HG02678 (cell line): ENCODE data around the gene SHISA3.
"Not testable (repeated sequence)": the region's sequence is repeated elsewhere in the genome, so short reads cannot be mapped to it uniquely, and the experiment has no call there.

Experiments used
- ATAC-seq: cut with Tn5 transposase; IDR thresholded peaks from one replicate; pipeline ENCODE4 v1.9.1; 2021; ENCODE audit warnings: mild to moderate bottlenecking, moderate library complexity; ENCODE audit not compliant: unreplicated experiment

The SHISA3 gene

DNA sequence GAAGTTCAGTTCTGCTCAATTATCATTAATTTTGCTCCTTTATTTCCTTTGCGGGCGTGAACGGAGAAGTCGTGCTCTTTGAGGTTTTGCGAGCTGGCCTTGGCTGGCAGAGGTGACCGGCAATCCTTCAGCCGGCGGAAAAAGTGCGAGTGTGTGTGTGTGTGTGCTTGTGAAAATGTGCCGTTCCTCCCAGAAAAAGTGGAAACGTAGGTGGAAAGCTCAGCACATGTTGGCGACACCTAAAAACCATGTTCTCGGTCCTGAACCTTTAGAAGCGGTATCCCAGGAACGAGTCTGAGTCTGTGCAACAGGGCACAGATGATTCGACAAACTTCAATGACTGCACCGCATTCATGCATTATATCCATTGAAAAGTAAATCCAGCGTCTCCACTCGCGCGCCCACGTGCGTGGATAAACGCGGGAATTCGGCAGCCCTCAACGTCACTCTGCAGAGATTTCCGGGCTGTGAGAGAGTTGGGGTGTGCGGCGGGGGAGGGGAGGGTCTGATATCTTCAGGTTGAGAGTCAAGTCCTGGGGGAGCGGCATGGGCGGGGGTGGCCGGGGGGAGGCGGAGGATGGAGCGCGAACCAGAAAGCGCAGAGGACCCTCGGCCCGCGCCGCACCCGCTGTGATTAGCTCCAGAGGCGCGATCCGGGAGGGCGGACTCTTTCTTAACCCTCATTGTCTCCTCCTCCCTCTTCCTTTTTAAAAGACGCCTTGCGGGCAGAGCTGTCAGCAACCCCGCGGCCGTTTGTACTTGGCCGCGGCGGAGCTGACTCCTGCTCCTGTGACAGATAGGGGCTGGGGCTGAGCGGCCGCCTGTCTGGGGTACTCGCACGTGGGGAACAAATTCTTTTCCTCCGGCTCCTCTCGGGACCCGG is at the start of gene SHISA3:
SHISA3 (plus strand) TSS at position 737 of the 883 bp plus-strand sequence. CDS start 569 bp downstream, outside the sequence.
- peak; percentile 38 for ATAC-seq

DNA sequence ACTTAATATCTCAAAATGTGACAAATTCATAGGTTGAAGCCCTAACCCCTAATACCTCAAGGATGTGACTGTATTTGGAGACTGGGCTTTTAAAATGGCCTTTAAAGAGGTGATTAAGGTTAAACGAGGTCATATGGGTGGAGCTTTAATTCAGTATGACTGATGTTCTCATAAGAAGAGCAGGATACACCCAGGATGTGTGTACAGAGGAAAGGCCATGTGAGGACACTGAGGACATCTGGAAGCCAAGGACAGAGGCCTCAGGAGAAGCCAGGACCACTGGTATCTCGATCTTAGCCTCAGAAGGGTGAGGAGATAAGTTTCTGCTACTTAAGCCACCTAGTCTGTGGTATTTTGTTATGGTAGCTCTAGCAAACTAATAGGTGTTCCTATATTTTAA is 49.0 kb upstream of the SHISA3 start:
- ATAC-seq, result no peak

DNA sequence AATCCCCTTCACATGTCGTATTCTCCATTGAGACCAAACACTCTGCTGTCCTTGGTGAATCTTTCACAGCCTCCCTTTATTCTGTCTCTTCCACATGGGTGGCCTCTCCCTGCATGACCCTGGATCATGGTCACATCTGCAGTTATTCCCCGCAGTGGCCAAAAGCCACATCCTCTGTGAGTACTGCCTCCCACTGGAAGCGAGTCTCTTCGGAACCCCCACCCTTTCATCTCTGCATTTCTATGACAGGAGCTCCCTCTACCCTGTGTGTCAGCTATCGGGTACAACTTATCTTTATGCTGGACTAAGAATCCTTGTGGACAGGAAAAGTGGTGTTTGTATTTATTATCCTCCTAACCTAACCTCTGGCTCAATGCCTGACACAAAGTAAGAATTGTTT is 48.6 kb upstream of the SHISA3 start:
- ATAC-seq, result no peak

DNA sequence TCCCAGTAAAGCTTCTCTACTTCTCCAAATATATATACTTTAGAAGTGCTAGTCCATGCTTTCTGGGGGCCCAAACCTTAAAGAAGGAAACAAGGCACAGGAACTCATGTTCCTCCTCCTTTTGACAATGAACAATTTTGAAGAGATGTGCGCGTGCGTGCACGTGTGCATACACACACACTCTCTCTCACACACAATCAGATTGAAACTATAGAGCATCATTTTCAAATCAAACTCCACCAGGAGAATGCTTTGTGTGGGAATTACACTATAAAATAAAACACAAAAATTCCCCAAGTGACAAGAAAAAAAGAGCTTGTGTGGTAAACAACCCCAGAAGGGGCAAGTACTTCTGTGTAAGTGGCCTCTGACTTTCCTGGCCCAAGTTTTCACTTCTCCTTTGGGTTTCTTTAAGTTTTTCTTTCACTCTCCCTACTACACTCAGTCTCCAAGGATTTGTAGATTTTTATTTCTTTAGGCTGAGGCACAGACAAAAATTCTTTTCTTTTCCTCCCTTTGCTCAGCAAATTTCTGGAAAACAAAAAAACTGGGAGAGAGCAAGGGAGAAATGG is 46.6 kb upstream of the SHISA3 start:
- no peak for ATAC-seq

DNA sequence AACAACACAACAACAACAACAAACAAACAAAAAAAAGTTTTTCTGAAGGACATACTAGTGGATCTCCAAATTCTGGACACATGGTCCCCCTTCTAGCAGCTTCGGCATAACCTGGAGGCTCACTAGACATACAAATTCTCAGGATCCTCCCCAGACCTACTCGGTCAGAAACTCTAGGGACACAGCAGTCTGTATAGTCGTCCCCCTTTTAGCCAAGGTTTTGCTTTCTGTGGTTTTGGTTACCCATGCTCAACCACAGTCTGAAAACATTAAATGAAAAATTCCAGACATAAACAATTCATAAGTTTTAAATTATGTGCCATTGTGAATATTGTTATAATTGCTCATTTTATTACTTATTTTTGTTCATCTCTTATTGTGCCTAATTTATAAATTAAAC is 45.2 kb upstream of the SHISA3 start:
- no peak for ATAC-seq

DNA sequence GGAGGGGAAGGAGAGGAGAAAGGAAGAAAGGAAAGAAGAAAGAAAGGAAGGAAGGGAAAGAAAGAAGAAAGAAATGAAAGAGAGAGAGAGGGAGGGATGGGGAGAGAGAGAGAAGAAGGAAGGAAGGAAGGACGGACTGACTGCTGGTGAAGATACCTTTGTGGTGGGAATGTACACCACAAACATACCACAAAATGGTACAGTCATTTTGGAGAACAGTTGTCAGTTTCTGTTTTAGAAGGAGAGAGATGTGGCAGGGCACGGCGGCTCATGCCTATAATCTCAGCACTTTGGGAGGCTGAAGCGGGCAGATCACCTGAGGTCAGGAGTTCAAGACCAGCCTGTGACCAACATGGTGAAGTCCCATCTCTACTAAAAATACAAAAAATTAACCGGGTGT is 40.0 kb upstream of the SHISA3 start:
- no peak for ATAC-seq

DNA sequence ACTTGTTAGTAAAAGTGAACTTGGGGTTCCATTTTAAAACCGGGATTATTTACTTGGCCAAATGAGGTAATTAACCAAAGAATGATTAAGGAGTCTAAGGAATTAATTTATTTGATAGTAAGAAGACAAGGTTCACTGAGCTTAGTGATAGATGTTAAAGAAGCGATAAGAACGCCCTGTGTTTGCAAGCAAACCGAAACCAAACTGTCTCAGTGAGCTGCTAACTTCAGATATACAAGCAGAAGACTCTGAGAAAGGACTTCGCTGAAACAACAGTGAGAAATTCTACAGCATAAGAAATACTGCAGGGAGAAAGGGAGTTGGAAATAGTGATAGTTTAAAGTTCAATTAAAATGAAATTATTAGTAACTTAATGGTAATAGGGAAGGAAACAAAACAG is 37.6 kb upstream of the SHISA3 start:
- no peak for ATAC-seq

DNA sequence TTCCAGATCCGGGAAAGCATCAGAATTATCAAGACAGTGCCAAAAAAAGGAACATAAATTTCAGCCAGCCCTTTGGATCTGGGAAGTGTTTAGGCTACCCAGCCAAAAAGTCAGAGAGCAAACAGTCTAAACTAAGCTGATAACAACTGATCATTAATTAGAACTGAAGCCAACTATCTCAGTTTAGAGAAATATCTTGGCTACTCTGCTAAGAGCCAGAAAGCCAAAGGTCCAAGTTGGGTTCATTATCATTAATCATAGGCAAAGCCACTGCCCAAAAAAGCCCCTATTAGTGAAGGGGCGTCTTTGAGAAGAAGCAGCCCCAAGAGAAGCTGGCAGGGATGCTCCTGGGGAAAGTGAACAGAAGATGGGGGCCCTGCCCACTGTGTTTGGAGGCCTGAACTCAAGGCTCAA is 37.0 kb upstream of the SHISA3 start:
- ATAC-seq, result no peak

DNA sequence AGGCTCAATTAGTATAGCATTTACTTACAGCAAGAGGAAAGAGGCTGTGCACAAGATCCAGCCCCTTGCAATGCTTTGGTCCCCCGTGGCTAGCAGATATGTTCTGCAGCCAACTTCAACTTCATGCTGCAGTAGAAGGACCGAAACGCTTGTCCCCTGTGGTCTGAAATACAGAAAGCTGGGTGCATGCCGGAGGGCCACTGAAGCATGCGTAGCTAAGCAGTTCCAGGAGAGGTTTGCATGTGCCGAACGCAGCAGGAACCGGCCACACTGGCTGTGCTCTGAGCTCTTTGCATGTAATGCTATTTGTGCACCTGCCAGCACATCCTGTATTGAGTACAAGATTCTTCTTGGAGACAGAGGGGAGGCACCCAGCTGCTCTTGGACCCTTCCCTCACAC is 35.8 kb upstream of the SHISA3 start:
- no peak for ATAC-seq

DNA sequence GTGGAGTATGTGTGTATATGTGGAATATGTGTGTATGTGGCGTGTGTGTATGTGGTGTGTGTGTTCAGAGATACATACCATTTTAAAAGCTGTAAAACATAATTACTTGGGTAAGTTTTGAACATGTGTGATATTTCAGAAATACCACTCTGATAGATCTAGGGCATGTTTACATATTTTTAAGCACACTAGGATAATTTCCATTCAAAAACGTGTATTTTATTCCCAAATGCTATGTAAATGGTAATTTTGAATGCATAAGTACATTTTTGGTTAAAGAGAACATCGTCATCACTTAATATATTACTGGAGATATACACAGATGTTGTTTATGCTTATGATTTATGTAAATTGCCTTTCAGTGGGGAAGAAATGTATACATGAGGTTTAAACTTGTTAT is 34.7 kb upstream of the SHISA3 start:
- ATAC-seq, result no peak

DNA sequence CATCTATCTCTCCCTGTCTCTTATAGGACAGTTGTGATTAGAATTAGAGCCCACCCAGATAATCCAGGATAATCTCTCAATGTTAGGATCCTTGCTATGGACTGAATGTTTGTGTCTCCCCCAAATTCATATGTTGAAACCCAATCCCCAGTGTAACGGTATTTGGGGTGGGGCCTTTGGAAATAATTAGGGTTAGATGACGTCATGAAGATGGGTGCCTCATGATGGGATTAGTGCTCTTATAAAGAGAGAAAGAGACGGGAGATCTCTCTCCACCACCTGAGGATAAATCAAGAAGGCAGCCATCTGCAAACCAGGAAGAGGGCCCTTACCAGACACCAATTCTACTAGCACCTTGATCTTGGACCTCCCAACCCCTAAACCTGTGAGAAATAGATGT is 33.7 kb upstream of the SHISA3 start:
- ATAC-seq, result no peak

DNA sequence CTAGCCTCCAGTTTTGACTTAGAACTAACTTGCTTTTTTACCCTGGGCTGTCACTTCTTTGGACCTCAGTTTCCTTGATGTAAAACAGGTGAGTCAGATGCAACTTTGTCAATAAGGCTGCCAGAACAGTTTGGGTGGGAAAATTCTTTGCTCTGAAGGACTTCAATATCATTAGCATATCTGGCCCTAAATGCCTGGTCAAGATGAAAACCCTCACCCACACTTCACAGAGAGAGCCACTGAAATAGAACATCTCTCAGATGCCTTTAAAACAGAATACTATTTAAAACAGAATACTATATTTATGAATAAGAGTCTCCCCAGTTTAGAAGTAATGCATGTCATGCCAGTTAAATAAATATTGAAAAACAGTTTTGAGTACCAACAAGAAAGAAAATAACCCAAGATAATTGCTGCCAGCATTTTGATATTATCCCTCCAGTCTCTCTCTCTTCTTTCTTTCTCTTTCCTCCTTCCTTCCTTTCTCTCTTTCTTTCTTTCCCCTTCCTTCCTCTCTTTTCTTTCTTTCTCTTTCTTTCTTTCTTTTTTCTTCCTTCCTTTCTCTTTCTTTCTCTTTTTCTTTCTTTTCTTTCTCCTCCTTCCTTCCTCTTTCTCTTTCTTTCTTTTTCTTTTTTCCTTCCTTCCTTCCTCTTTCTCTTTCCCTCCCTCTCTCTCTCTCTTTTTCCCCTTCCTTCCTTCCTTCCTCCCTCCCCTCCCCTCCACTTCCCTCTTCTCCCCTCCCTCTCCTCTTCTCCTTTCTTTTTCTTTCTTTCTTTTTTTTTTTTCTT is 32.8 kb upstream of the SHISA3 start:
- ATAC-seq, result no peak

DNA sequence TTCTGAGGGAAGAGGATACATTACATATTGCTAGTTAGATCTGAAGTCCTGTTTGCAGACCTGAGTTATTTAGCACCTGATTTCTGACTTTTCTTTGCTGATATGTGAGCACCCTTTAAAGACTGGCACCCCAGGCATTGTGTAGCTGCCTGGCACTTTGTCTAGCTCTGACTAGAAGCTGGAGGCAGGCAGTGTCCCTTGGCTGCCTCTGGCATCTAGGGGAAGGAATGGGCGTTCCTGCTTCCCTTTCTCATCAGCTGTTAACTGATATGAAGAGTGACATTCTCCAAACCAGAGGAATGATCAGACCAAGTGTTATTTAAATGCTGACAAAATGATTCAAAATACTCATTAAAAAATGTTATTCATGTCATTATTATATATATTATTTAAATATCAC is 30.3 kb upstream of the SHISA3 start:
- no peak for ATAC-seq

DNA sequence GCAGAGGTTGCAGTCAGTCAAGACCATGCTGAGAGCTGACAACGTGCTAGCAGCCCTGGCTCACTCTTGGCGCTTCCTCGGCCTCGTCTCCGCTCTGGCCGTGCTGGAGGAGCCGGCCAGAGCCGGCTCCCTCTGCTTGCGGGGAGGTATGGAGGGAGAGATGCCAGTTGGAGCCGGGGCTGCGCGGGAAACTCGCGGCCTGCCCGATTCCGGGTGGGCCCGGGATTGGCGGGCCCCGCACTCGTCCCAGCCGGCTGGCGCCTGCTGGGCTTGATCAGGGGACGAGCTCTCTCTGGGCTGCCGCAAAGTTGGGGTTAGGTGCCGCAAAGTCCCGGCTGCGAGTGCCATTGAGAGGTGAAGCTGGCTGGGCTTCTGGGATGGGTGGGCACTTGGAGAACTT is 27.8 kb upstream of the SHISA3 start:
- ATAC-seq, result no peak

DNA sequence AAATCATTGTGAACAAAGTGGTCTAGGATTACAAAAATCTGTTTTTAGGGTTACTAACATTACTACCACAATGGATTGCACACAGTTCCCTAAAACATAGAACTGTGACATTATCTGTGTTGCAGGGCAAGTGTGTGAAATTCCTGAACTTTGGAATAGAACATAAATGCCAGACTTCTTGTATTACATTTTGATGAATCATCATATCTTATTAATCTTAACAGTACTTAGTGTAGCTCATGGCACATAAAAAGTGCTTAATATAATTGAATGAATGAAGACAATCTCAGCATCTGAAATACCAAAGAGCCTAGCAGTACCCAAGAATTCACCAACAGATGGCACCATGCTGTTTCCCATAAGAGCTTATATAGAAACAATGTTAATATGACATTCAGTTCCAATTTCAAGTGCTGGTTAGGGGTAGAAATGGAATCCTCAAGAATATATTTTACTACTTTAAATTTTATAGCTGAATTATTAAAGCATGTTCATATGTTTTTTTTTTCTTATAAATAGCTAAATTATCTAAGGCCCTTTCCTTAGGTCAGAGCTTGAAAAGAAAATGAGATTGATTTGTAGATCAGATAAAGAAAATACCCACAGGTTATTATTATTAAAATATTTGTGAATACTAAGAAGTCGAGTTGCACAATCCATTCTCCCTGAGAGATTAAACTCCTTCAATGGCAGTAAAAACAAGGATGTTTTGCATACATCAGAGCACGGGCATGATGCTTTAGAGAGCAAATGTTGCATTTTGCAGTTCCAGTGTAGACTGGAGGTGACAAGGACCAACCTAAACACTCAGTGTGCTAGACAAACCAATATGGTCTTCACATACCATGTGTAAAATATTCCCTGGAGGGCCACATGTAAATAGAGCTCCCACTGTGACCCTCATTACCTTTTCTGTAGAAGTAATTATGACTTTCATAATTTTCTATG is 25.7 kb upstream of the SHISA3 start:
- ATAC-seq, result peak; percentile 76

DNA sequence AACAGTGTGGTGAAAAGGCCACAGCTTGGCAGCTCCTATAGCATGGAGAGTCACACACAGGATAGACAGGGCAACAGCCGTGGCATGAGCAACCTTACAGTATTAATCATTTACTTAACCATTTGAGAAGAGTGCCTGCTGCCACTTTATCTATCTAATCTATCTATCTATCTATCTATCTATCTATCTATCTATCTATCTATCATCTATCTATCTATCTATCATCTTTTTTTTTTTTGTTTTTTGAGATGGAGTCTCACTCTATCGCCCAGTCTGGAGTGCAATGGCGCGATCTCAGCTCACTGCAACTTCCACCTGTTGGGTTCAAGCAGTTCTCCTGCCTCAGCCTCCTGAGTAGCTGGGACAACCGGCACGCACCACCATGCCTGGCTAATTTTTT is 25.0 kb upstream of the SHISA3 start:
- not testable (repeated sequence) for ATAC-seq

DNA sequence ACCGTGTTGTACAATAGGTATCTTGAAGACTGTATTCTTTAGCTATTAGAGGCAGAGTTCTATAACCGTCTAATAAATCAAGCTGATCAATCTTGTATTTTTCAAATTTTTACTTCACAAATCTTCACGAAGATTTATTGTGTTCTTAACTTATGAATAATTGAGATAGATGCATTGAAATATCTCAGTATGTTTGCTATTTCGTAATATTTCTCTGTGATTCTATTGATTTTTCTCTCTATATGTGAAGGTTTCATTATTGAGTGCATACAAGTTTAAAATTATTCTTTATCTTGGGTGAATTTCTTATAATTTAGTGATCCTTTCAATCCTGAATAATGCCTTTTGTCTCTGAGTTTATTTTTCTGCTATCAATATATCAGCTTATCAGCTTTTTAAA is 19.8 kb upstream of the SHISA3 start:
- no peak for ATAC-seq

DNA sequence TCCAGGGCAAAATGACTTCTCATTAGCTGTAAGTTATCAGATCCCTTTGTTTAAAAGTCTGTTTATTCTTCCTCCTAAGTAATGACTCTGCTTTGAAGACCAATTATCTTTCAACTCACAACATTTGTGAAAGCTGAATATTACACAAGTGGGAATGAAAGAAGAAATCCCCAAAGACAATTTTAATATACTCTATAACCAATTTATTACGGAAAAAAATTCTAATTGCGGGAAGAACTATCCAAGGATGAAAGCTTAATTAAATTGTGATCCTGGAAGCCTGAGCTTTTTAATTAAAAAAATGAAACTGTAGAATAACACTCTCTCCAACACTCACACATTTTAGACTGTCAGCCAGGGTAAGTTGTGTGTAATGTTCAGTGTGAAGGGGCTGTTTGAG is 15.6 kb upstream of the SHISA3 start:
- no peak for ATAC-seq

DNA sequence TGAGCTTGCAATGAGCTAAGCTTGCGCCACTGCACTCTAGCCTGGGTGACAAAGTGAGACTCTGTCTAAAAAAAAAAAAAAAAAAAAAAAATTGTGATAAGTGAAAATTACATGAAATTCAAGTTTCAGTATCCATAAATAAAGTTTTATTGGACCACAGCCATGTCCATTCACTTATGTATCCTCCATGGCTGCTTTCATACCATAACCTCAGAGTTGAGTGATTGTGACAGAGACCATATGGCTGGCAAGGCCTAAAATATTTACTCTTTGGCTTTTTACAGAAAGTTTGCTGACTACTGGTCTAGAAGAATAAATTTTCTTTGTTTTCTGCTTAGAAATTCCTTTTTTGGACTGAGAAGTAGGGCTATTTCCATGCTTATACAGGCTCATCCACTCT is 11.8 kb upstream of the SHISA3 start:
- ATAC-seq, result no peak

DNA sequence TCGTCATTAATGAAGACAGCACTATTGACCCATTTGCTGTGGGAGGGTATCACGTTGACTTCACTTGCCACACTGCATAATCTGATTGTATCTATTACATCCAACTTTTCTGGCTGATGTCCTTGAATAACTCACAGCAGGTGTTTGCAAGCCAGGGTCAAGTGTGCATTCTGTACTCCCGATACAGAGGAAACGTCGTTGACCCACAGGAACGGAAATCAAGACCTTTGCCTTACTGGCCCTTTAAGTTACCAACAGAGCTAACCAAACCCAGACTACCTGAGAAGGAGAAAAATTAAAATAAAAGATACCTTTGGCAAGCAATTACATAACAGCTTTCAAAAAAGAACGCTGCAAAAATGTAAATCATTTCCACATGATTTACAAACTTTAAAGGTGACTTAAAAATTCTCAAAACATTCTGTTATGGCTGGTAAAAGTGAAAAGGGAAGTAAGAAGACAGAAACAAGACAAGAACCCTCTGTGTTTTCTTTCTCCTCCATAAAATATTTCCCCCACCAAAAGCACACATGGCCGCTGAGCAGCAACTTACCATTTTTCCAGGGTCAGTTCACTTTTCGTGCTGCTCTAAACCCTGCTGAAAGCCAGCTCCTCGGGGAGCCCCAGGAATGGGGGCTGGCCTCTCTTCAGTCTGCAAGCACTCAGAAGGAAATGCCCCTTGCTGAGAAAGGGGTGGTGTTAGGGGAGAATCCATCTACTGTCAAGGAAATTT is 6.5 kb upstream of the SHISA3 start:
- no peak for ATAC-seq
